KBM-7 (cell line): ENCODE data around the gene VSTM2B.

ENCODE experiments used
- DNase-seq: peaks from one replicate; pipeline ENCODE4 v3.0.0-alpha.2; 2015
- in situ Hi-C: fragments of 300-500 bp; cut with MboI; formaldehyde crosslinking; loops from 2 replicates; pipeline ENCODE4 v1.14.3; 2020; ENCODE audit warnings: low sequenced_read_pairs, low pct_unique_long_range_greater_than_20kb, mixed read lengths

VSTM2B gene

DNA sequence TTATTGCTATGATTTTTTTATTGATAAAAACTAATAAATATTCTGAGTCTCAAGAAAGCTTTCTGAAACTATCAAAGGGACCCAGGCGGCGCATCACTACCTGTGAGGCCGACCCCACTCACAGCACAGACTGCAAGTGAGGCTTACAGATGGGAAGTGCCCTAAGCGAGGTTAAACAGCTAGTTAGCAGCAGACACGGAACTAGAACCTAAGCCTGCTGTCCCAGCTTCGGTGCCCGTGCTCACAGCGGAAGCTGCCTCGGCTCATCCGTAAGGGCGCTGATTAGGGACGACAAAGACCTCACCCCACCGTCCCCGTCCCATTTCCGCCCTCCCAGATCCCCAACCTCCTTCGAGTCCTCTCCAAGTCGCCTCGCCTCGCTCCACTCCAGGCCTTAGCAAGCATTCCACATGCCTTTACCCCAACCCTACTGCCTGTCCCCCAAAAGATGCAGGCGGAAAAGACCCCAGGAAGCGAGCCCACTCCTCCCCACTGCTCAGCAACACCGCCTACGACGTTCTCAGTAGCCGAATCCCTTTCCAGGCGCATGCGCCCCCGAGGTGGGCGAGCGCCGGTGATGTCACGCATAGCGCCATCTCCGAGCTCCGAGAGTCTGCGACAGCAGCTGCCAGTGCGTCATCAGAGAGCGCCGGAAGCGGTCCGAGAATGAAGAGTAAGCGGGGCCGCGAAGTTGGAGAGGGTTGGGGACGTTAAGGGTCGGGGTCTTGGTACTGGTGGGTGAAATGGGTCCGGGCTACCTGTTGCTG lies 80.0 kb downstream of the VSTM2B start, which contains the start of gene POP4:
POP4 (plus strand) TSS at position 631 of the 767 bp plus-strand sequence; CDS start at position 667, 36 bp downstream.
- in situ Hi-C loops: no loop called here
- DNase-seq: peak; percentile 92

DNA sequence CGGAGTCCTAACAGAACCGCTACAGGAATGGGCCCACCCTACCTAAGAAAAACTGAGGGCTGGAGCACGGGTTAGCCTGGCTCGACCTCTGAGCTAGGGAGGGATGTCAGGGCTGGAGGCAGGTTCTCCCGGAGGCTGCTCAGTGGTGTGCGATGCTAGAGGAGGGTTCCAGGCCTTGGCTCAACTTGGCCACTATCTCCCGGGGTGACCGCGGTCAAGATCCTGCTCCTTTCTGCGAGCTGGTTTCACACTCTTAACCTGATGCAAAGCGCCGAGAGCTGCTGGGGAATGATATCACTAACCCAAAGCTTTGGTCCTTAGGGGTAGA lies 80.6 kb downstream of the VSTM2B start:
- in situ Hi-C loops: no loop called here
- DNase-seq: no peak

DNA sequence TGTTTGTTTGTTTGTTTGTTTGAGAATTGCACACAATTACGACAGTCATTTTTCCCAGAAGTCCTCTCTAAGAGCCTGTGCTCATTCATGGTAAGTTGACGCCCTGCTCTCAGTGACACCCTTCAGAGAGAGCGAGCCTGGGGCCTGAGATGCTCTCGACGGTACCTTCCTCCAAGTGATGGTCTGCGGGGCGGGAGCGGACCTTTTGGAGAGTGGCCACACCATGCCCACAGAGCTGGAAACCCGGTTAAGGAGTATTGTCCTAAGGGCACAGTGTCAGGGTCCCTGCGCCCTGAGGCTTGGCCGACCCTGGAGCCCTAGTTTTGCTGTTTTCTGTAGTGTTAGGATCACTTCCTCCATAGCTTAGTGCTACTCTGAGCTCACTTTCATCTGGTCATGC lies 83.8 kb downstream of the VSTM2B start:
- no peak for DNase-seq

GRCh38 chr19:29610213-29610573 lies 84.4 kb downstream of the VSTM2B start:
- in situ Hi-C loops: loop anchor here (10.0 kb wide), 1 partner anchor 75 kb away; no protein-coding TSS in a partner anchor
- DNase-seq: no peak

More for the DNA sequence above, 83.8 kb downstream of the VSTM2B start:
- in situ Hi-C loops: loop anchor here (10.0 kb wide), 1 partner anchor 75 kb away; no protein-coding TSS in a partner anchor

DNA sequence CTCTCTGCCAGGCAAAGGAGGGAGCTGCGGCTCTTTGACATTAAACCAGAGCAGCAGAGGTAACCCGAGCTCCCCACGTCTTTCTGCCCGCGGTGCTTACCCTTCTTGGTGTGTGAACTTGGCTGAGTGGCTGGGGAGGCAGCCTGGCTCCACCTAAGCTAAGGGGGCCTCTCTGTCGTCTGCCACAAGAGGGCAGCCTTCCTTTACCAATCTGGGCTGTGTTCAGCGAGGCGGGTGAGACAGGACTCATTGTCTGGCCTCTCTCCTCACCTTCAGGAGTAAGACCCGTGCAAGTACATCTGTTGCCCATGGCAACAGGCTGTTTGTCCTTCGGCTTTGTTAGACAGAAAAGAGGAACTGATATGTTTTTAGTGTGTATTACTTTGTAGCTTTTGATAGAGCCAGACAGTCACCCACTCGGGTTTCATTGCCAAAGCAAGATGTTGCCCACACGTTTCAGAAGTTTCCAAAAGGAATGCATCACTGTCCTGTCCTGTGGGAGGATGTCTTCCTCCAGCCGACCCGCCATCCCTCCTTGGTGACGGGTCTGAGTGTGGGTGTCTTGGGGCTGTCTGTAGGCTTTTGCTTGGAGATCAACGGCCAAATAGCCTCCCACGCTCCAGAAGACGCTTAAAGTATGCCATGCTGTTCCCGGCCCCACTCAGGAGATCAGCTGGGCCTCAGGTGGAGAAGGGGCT lies 84.9 kb downstream of the VSTM2B start:
- peak; percentile 93 for DNase-seq

GRCh38 chr19:29612121-29612520 lies 86.3 kb downstream of the VSTM2B start:
- in situ Hi-C loops: loop anchor here (10.0 kb wide), 1 partner anchor 73 kb away; no protein-coding TSS in a partner anchor
- DNase-seq: no peak

More for the DNA sequence above, 84.9 kb downstream of the VSTM2B start:
- in situ Hi-C loops: loop anchor here (10.0 kb wide), 1 partner anchor 74 kb away; no protein-coding TSS in a partner anchor

DNA sequence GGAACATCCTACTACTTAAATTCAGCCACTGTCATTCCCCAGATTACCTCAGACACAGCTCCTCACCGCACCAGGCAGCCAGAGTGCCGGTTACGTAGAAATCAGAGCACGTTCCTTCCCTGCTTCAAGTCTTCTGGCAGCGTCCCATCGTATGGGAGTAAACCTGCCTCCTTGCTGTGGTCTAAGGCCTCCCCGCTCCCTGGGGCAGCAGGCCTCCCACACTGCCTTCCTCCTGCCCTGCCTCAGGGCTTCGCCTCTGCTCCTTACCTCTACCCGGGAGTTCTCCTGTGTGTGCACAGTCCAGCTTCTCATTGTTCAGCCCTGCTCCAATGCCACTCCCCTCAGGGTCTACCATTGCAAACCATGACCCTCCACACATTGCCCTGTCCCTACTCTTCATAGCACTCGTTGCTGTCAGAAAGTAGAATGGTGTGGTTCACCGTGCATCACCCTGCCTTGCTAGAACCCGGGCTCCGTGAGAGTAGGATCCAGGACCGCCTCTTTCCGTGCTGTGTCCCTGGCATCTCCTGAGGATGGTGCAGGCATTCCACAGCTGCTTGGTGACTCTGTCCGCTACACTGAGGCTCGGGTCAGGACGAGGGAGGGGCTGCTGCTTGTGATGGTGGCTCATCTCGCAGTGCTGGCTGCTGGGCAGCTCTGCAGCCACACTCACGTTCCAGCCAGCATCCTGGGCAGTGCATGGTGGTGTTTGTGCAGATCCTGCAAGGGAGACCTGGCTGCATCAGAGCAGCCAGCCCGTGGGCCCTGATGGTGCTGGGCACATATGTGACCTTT lies 87.2 kb downstream of the VSTM2B start:
- DNase-seq: no peak
- in situ Hi-C loops: loop anchor here (10.0 kb wide), 1 partner anchor 72 kb away; no protein-coding TSS in a partner anchor

- DNase-seq: no peak
- in situ Hi-C loops: loop anchor here (10.0 kb wide), 1 partner anchor 71 kb away; no protein-coding TSS in a partner anchor
These were observed 88.3 kb downstream of the VSTM2B start for GRCh38 chr19:29614046-29614445.
